Subcutaneous abdominal adipose tissue (tissue), 5 donors: ENCODE measurements around the gene EXOSC2.

Source experiments
- H3K27ac ChIP-seq: one replicate; pipeline ENCODE4 v1.7.0; 2013; ENCODE audit warnings: low read depth, mild to moderate bottlenecking, inconsistent platforms, low read length, moderate library complexity
- H3K27me3 ChIP-seq, 5 donors: one replicate each; pipeline ENCODE4 v1.7.0; 2013; ENCODE audit warnings: low read length in 5 of 5, inconsistent platforms in 1 of 5; ENCODE audit not compliant: control insufficient read depth in 5 of 5, insufficient read depth in 4 of 5
- H3K36me3 ChIP-seq, 5 donors: one replicate each; pipeline ENCODE4 v1.7.0; 2013; ENCODE audit warnings: low read length in 5 of 5; ENCODE audit not compliant: control insufficient read depth in 5 of 5, insufficient read depth in 5 of 5
- H3K4me1 ChIP-seq, 5 donors: one replicate each; pipeline ENCODE4 v1.7.0; 2013; ENCODE audit warnings: low read length in 5 of 5, mild to moderate bottlenecking in 3 of 5, moderate library complexity in 1 of 5; ENCODE audit not compliant: control insufficient read depth in 5 of 5, insufficient read depth in 5 of 5
- H3K4me3 ChIP-seq, 5 donors: one replicate each; pipeline ENCODE4 v1.7.0; 2013; ENCODE audit warnings: low read length in 5 of 5, low read depth in 1 of 5
- H3K9ac ChIP-seq, 5 donors: one replicate each; pipeline ENCODE4 v1.7.0; 2013; ENCODE audit warnings: low read length in 5 of 5, mild to moderate bottlenecking in 4 of 5, moderate library complexity in 3 of 5
- H3K9me3 ChIP-seq, 5 donors: one replicate each; pipeline ENCODE4 v1.7.0; 2013; ENCODE audit warnings: low read length in 5 of 5; ENCODE audit not compliant: control insufficient read depth in 5 of 5
- donor health status: healthy.
- donor health status: healthy.
- donor health status: healthy.
- donor health status: healthy.
- donor health status: healthy.

The EXOSC2 gene

DNA sequence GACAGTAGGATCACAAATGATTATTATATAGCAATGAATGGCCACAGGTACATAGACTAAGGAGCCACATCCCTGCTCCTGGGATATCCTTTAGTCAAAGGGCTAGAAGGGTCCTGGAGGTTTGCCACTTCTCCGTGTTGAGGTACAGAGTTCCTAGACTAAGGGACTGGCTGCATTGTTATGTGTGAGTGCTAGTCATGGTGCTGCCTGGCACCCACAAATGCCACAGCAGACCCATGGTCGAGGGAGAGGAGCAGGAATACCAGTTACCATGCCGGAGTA, 47.4 kb downstream of the EXOSC2 start:
- Histone ChIP-seq H3K4me1 (peaks cover 0 to 3% (median 0%) of the 10 kb centered on the region in 5 donors), H3K9me3 (no peaks in the 10 kb centered on the region), H3K9ac (no peak overlapping the region), H3K27me3 (no peaks in the 10 kb centered on the region), H3K27ac (no peak overlapping the region), H3K4me3 (no peak overlapping the region), H3K36me3 (no peaks in the 10 kb centered on the region)

DNA sequence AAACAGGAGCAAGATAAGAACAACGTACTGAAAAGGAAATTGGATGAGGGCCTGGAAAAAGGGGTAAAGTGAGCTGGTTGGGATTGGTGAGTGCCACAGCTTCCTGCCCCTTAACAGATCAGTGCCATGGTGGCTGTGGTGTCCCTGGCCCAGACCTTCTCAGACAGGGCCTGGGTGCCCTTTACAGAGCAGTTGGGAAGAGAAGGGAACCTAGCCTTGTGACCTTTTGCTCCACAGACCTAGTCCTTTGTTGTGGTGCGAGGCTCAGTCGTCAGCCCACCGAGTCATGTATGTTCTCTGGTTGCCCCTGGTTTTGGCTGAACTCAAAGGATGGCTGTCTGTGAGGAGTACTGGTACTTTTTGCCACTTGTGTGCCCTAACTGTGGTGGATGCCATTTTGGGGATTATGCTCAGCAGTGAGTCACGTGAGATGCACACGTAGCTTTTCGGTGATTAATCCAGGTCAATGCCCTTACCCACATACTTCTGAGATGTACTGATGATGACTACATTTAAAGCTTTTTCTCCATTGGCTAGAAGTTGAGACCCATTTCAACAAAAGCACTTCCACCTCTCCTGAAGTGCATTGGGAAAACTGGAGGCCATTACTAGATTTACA, 48.4 kb downstream of the EXOSC2 start:
- Histone ChIP-seq H3K9me3 (no peaks in the 10 kb centered on the region), H3K4me3 (no peak overlapping the region), H3K9ac (no peak overlapping the region), H3K27ac (no peak overlapping the region), H3K27me3 (no peaks in the 10 kb centered on the region), H3K4me1 (peaks cover 0 to 4% (median 0%) of the 10 kb centered on the region in 5 donors), H3K36me3 (no peaks in the 10 kb centered on the region)

DNA sequence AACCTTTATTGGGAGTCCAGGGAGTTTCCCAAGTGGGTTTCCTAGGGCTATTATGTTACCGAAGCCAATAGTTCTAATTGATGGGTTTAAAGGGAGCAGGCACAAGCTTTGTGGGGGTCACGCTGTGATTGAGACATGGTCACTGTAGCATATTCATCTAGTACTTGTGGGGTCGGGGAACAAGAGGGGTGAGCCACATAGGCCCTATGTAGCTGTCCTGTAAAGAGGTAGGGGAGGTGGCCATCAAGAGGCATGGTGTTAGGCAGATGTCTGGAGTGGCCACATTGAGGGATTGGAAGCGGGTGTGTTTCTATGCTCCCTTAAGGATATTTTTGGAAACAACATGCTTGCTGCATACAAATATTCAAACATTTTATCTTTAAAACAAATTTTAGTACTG, 50.1 kb downstream of the EXOSC2 start:
- no peak overlapping the region for H3K27ac ChIP-seq
- no peaks in the 10 kb centered on the region for H3K36me3 ChIP-seq
- no peaks in the 10 kb centered on the region for H3K9me3 ChIP-seq
- no peak overlapping the region for H3K4me3 ChIP-seq
- no peak overlapping the region for H3K9ac ChIP-seq
- H3K27me3 ChIP-seq: no peaks in the 10 kb centered on the region
- H3K4me1 ChIP-seq: peaks cover 0 to 9% (median 3%) of the 10 kb centered on the region in 5 donors

DNA sequence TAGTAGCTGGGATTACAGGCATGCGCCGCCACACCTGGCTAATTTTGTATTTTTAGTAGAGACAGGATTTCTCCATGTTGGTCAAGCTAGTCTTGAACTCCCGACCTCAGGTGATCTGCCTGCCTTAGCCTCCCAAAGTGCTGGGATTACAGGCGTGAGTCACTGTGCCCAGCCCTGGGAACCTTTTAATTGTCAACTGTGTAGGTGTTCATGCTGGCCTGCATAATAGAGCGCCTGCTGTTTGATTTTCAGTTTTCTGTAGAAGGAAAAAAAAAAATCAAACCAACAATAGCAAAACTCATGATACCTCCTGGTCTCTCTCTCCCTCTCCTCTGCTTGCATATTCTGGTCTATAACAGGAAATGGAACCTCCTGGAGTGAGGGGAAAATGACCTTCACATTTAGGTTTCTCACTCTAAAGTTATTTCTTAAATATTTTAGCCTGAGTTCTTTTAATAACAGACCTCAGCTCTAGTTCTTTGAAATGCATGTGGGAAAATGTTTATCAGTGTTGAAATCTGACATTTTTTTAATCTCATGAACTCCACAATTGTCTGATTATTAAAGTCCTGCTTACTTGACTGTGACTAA, 51.7 kb downstream of the EXOSC2 start:
- Histone ChIP-seq H3K36me3 (no peaks in the 10 kb centered on the region), H3K27ac (no peak overlapping the region), H3K4me1 (peaks cover 0 to 9% (median 3%) of the 10 kb centered on the region in 5 donors), H3K4me3 (no peak overlapping the region), H3K9ac (peak overlapping the region in 1 of 5 donors; percentile 35), H3K9me3 (no peaks in the 10 kb centered on the region), H3K27me3 (no peaks in the 10 kb centered on the region)

DNA sequence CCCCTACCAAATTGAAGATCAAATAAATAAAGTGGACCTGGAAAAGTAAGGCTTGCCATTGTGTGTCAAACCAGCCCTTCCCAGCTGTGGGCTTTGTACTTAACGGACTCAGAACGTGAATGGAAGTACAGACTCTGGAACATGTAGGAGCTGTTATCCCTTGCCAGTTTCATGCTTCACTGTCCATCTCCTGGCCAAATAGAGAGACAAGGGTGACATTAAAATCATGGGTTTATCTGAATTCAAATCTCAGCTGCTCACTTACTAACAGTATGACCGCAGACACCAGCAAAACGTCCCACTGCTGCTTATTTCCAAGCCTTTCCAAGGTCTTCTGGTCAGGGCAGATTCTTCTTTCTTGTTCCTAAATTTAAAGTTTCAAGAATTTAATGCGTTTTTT, 52.2 kb downstream of the EXOSC2 start:
- H3K27me3 ChIP-seq: no peaks in the 10 kb centered on the region
- H3K27ac ChIP-seq: no peak overlapping the region
- no peaks in the 10 kb centered on the region for H3K9me3 ChIP-seq
- no peak overlapping the region for H3K4me3 ChIP-seq
- peaks cover 0 to 9% (median 3%) of the 10 kb centered on the region in 5 donors for H3K4me1 ChIP-seq
- H3K36me3 ChIP-seq: no peaks in the 10 kb centered on the region
- peak overlapping the region in 1 of 5 donors; percentile 35 for H3K9ac ChIP-seq

DNA sequence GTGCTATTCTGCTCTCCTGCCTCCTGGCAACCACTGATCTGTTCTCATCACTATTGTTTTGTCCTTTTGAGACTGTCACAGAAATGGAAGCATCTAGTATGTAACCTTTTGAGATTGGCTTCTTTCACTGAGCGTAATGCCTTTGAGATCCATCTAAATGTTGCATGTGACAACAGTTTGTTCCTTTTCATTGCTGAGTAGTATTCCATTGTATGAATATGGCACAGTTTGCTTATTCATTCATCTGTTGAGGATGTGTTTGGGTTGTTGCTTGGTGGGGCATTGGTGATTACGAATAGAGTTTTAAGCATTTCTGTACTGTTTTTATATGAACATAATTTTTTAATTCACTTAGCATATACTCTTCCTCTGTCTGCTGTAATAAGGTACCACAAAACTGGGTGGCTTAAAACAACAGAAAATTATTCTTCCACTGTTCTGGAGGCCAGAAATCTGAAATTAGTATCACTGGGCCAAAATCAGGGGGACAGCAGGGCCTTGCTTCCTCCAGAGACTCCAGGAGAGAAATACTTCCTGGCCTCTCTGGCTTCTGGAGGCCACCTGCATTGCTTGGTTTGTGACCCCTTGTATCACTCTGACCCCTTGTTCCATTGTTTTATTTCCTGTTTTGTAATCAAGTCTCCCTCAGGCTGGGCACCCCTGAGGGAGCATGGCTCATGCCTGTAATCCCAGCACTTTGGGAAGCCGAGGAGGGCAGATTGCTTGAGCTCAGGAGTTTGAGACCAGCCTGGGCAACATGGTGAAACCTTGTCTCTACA, 53.0 kb downstream of the EXOSC2 start:
- H3K4me1 ChIP-seq: peaks cover 0 to 9% (median 3%) of the 10 kb centered on the region in 5 donors
- peaks cover 0 to 2% (median 0%) of the 10 kb centered on the region in 5 donors for H3K36me3 ChIP-seq
- no peak overlapping the region for H3K27ac ChIP-seq
- H3K9ac ChIP-seq: no peak overlapping the region
- no peaks in the 10 kb centered on the region for H3K27me3 ChIP-seq
- H3K4me3 ChIP-seq: no peak overlapping the region
- H3K9me3 ChIP-seq: no peaks in the 10 kb centered on the region

DNA sequence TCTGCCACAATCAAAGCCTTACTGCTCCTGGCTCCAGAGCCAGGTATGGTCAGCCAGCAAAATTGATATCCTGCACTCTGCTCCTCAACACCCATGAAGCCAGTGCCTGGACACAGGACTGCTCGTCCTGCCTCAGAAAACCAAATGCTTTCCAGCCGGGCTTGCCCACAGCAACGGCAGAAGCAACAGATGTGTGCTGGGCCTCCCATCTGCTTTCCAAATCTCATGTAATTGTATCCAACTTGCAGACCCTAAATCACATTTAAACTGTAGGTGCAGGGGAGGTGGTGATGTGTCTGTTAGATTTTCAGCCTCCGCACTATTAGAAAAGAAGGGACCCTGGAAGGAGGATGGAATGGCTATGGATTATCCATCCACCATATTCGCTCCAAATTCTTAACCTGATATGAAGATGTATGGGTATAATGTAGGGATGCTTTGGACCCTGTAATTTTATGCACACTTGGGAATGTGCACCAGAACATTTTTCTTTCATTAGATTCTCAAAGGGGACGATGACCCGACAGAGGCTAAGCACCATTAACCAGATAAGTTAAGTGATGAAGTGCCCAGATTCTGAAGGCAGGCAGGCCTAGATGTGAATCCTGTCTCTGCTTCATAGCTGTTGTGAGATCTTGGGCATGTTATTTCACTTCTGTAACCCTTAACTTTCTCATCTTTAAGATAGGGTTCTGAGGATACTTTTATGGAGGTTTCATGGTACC, 58.2 kb downstream of the EXOSC2 start:
- Histone ChIP-seq H3K4me3 (no peak overlapping the region), H3K27ac (no peak overlapping the region), H3K4me1 (peaks cover 2 to 22% (median 17%) of the 10 kb centered on the region in 5 donors), H3K9ac (no peak overlapping the region), H3K9me3 (no peaks in the 10 kb centered on the region), H3K27me3 (no peaks in the 10 kb centered on the region), H3K36me3 (peaks cover 0 to 3% (median 0%) of the 10 kb centered on the region in 5 donors)
